Activated T-cell treated with anti-CD3 and anti-CD28 coated beads, Interleukin-2, amount 50 U/mL, for 1 hour (primary cell): Measurements from ENCODE around the gene TBC1D3B.
"Not testable (repeated sequence)": the region's sequence is repeated elsewhere in the genome, so short reads cannot be mapped to it uniquely, and the experiment has no call there.

Experiments used
- DNase-seq: peaks from one replicate; pipeline ENCODE4 v3.0.0-alpha.2; 2020

TBC1D3B gene

GRCh38 chr17:36168836-36169235 lies 7.6 kb downstream of the TBC1D3B start:
- DNase-seq, result not testable (repeated sequence)

- DNase-seq, result no peak
These were observed 22.4 kb downstream of the TBC1D3B start for GRCh38 chr17:36153895-36154610.

- DNase-seq, result no peak
These were observed 23.8 kb downstream of the TBC1D3B start for GRCh38 chr17:36152639-36153120.

DNA sequence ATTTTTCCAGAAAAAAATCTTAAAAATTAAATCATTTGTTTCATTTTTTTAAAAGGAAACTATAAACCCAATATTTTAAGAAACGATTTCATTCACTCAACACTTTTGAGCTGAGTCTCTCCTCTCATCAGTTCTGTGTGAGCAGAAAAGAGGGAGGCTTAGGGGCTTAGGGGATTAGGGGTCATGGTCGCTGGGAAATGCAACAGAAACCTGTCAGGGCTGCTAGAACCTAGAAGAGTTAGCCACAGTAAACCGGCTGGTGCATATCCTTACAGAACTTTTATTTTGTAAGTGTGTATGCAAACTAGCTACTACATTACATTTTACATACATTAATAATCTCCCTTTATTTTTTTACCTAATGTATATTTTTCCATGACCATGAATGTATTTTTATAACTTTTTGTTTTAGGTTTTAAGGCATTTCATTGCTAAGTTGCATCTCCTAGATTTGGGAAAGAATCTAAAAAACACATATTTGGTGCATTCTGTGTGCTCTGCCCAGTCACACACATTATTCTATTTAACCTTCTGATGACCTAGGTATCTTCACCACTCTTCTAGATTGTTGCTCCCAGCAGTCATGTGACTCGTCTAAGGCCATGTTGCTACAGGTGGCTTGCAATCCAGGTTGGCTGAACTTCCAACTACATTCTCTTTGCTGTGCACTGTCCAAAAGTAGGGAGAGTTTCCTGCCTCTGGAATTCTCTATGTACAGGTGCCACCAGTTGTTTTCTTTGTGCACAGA lies 24.4 kb downstream of the TBC1D3B start:
- no peak for DNase-seq

DNA sequence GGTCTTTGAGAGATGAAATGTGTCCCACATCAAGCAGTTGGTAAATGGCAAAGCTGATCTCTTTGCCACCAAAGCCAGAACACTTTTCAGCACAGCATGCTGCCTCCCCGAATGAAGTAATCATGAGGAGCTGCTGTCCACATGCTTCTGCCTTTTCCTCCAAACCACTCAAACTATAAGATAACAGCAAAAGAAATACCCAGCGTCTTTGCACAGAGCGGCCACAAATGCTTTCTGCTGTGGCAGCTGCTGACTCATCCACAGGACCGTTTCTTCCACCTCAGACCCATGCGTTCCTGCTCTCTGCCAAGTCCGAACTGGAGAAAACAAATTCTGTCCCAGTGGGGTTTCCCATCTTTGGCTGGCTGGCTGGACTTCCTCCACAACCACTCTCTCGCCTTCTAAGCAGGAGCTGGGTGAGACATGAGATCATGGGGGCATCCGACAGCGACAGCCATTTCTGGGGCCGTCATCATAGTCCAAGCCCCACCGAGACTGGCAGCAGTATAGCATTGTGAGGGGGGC lies 27.1 kb downstream of the TBC1D3B start:
- no peak for DNase-seq

DNA sequence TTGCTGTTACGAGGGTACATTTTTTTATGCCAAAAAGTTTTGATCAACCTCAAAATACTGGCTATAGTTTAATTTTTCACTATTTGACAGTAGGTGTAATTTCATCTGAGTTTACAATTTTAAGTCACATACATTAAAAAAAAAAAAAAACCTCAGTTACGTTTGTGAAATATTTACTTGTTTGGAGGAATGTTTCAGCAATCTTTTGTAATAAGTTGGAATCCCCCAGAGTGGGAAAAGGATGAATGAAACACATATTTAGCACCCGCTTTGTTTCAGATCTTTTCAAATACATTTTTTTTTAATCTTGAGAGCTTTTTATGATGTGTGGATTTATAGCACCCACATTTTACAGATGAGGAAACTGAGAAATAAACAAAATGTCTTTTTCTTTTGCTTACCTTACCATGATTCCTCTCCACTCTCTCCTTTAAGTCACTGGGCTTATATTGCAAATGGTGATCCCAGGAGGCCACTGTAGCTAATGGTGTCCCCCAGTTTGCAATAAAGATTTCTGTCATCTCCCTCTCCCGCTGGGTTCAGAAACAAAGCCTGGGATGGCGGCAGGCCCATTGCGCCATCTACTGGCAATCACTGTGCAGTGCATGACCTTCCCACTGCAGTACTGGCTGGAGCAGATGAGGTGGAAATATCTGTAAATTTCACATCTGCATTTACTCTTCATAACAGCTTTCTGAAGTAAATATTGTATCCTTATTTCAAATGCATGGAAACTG lies 27.7 kb downstream of the TBC1D3B start:
- DNase-seq, result peak; percentile 67

DNA sequence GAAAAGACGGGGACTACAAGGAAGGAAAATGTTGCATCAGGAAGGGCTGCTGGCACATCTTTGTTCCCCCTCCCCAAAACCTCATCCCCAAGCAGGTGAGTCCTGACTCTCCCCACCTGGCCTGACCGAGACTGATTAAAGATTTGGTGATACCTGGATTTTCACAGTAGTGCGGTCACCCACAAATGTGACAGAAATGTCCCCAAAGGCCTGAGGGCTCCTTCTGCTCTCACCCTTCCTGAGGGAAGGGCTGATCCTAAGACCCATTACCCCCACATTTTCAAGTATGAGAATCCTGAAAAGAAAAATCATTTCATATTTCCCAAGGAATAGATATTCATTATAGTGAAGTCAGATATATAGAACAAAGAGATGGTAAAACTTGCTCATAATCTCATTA lies 28.8 kb downstream of the TBC1D3B start:
- no peak for DNase-seq

- DNase-seq, result no peak
These were observed 31.3 kb downstream of the TBC1D3B start for GRCh38 chr17:36144981-36145729.

DNA sequence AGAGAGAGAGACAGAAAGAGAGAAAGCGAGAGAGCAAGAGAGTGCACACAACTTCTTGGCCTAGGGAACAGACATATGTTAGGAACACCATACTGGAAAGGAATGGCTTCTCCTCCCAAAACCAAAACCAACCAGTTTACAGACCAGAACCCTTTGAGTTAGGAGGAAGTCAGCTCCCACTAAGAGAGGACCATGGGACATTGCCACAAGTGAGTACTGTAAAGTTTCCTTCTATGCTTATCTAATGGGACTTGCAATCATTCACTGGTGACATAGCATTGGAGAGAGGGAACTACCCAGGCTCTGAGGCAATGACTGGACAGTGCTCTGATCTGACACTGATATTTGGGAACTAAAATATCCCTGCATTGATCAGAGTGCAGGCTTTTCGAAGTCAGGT lies 32.4 kb downstream of the TBC1D3B start:
- DNase-seq, result no peak

DNA sequence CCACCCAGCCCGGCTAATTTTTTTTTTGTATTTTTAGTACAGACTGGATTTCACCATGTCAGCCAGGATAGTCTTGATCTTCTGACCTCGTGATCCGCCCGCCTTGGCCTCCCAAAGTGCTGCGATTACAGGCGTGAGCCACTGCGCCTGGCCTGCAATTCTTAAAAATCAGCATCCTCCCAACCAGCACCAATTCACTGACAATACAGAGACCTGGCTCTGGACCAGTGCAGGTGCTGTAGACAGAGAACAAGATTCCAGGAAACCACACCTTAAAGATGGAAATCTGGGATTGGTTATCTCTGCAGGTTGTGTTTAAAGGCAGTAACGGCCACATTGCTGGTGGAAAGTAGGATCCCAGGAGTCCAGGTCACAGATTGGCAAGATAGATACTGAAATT lies 33.6 kb downstream of the TBC1D3B start:
- no peak for DNase-seq

DNA sequence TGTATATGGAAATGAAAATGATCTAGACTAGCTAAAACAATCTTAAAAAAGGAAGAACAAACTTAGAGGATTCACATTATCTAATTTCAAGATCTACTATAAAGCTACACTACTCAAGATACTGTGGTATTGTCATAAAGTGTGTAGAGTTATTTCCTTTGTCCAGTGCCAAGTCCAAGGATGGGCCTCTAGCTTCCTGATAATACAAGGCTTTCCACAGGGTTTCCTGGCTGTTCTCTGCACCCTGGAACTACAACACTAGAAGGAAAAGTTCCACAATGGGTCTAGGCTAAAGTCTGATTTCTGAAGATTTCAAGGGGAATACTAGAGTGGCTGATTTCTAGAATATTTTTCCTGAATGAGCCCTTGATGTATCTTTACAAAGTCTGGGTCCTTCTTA lies 34.2 kb downstream of the TBC1D3B start:
- DNase-seq, result no peak

DNA sequence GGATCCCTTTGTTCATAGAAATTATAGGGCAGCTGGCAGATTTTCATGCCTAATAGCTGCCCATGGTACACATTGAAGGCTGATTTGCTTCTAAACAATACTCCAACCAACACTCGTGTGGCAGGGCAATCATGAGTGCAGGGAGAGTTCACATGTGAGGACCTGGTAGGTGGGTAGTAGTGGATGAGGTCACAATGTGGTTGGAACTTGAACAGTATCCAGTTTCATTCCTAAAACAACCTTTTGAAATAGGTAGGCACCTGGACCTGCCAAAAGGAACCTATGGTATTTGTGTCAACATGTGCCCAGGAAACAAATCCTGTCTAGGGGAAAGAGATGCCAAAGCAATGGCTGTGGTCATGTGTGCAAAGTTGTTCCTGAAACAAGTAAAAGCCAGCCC lies 40.0 kb downstream of the TBC1D3B start:
- DNase-seq, result no peak

- no peak for DNase-seq
These were observed 40.4 kb downstream of the TBC1D3B start for GRCh38 chr17:36136036-36136435.

DNA sequence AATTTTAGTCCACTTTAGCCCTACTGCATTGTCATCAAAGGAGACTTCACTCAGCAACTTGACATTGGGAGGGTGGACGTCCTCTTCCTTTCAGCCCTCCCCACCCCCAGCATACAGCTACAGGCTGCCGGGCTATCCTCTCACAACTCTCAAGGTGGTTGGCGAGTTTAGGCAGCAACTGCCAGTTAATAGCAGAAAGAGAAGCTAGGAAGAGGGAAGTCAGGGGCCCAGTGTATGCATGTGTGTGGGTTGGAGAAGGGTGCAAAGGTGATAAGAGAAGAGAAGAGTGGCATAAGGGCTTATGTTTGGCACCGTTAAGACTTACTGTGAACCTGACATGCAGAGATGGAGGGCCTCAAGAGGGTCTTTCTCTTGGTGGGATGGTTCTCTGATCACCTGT lies 41.0 kb downstream of the TBC1D3B start:
- DNase-seq, result no peak

DNA sequence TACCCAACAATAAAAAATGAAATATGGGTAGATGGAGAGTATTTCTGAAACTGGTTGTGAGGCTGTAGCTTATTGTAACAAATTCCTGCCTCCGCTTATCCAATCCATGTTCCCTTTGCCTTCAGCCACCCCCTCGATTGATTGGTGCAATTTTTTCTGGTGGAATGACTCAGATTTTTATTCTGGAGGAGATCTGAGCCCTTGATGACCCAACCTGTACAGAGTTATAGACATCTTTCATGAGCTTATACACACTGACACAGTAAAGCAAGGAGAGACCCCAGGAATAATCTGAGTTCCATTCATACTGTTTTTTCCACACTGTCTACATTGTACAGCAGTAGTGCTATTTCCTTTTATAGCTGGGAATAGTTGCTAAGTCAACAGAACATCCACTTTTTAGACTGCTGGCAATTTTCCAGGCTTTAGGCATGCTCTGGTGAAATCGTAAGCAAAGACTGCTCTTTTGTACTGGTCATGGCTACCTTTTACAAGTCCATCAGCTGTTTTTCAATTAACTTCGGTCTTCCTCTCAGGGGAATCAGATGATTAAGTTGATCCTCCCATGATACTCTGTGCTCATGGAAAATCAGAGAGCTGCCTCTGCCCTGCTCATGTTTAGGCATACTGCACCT lies 42.7 kb downstream of the TBC1D3B start:
- DNase-seq, result no peak

DNA sequence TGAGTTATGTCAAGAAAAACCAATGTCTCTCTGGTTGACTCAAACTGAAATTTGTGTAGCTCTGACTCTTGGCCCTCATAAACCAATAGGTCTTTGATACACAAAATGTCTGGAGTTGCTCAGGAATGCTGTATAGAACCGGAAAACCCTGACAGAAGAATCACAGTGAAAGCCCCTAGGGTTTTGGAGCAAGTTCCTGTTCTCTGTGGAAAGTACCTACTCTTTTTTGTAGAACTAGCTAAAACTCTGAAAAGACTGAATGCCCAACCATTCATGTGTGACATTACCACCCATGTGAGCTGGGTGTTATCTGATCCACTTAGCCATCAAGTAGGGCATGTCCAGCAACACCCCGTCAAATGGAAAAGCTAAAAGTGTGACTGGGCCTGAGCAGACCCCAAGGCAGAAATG lies 44.0 kb downstream of the TBC1D3B start:
- DNase-seq, result no peak

DNA sequence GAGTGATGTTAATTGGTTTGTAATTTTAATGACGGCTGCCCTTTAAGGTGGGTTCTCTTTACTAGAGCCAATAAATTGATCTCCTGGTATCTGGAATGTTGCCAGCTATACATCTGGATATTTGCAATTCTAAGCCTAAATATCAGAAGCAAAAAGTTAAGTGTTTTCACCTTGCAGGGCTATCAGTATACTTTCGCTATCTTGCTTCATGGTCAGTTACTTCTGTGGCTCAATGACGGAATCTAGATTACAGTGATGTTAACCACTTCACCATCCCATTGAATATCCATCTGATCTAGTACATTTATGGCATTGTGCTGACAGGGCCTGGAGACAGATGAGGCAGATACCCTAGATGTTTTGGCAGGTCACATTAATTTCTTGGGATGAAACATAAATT lies 44.5 kb downstream of the TBC1D3B start:
- no peak for DNase-seq

- no peak for DNase-seq
These were observed 45.0 kb downstream of the TBC1D3B start for GRCh38 chr17:36131421-36131820.

DNA sequence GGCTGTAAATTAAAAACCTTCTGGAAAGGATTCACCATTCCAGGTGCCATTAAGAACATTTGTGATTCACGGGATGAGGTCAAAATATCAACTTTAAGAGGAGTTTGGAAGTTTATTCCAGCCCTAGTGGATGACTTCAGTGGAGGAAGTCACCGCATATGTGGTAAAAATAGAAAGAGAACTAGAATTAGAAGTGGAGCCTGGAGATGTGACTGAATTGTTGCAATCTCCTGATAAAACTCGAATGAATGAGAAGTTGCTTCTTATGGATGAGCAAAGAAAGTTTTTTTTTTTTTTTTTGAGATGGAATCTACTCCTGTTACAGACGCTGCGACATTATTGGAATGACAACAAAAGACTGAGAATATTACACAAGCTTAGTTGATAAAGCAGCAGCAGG lies 46.1 kb downstream of the TBC1D3B start:
- no peak for DNase-seq

- no peak for DNase-seq
These were observed 46.8 kb downstream of the TBC1D3B start for GRCh38 chr17:36129616-36130015.

DNA sequence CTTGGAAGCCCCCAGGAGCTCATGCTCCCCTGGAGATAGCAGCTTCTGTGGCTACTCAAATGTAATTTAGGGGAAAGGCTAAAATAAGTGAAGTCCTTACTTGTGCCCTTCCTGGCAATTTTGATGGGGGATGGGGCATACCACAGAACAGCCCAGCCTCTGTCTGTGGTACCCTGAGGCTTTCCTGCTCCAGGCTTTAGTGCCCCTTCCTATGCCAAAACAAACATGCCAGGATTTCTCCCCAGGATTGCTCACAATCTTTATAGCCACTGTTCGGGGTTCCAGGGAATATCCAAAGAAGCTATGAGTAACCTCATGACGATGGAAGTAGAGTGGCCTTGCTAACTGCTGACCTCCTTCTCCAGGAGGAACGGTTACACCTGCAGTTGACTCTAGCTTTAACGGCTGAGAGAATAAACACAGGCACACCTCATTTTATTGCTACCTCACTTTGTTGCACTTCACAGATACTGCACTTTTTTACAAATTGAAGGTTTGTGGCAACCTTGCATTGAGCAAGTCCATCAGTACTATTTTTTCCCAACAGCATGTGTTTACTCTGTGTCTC lies 47.9 kb downstream of the TBC1D3B start:
- DNase-seq, result no peak

- DNase-seq, result no peak
These were observed 48.5 kb downstream of the TBC1D3B start for GRCh38 chr17:36127911-36128310.
